ENCODE data around the gene ASPDH.

ASPDH gene

DNA sequence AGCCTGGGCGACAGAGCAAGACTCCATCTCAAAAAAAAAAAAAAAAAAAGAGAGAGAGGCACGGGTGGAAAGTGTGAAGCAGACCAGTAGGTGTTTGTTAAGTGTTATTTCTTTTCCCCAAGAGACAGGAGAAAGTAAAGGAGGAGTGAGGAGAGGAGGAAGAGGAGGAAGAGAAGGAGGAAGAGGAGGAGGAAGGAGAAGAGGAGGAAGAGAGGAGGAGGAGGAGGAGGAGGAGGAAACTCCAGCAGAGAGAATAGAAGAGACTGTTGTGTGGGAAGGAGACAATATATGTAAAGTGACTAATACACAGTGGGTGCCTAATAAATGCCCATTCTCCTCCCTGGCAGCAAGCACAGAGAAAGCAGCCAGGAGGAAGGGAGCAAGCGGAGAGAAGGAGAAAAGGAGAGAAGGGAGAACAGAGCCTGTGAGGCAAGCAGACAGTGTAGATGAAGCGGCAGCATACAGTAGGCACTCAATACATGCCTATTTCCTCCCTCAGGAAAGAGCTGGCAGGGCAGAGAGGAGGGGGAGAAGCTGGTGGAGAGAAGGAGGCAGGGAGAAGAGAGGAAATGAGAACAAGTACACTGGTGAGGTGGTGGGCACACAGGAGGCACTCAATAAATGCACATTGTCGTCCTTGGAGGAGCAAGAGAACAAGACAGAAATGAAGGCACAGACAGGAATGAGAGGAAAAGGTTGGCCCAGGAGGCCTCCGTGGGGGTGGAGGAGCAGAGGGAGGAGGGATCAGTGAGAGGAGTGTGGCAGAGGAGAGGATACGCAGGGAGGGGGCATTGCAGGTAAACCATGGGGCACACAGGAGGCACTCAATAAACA is 19.3 kb downstream of the ASPDH start:
- DNase-seq, result no peak

DNA sequence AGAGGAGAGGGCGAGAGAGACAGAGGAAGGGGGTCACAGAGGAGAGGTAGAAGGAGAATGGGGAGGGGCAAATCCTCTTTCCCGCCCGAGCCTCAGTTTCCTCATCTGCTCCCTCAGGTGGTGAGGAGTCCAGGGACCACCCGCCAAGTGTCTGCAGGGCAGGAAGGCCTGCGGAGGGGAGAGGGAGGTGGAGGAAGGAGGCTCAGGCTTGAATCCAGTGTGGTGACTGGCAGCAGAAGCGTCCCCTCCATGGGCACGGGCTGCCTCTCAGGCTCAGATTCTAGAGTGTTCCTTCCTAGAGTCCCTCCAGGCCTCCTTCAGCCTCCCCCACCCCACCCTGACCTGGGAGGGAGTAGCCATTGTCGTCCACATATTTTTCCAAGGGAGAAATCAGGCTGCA is 20.5 kb downstream of the ASPDH start:
- DNase-seq, result no peak

DNA sequence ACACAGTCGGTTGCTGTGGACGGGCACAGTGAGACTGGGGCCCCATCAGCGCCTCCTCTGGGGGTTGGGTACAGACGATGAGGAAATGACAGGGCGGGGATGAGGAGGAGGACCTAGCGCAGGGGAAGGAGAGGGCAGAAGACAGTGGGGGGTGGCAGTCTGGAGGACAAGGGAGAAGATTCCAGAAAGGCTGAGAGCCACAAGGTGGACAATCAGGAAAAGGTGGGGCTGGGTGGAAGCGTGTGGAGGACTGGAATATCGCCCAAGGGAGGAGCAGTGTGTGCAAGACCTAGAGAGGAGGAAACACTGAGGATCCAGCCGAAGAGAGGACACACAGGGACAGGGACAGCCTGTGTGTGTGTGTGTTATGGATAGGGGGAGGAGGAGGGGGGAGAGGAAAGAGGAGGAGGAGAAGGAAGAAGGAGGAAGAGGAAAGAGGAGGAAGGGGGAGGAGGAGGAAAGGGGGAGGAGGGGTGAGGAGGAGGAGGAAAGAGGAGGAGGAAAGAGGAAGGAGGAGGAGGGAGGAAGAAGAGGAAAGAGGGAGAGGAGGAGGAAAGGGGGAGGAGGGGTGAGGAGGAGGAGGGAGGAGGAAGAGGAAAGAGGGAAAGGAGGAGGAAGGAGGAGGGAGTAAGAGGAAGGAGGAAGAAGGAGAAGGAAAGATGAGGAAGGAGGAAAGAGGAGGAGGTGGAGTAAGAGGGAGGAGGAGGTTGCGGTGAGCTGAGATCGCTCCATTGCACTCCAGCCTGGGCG is 21.2 kb downstream of the ASPDH start:
- no peak for DNase-seq

DNA sequence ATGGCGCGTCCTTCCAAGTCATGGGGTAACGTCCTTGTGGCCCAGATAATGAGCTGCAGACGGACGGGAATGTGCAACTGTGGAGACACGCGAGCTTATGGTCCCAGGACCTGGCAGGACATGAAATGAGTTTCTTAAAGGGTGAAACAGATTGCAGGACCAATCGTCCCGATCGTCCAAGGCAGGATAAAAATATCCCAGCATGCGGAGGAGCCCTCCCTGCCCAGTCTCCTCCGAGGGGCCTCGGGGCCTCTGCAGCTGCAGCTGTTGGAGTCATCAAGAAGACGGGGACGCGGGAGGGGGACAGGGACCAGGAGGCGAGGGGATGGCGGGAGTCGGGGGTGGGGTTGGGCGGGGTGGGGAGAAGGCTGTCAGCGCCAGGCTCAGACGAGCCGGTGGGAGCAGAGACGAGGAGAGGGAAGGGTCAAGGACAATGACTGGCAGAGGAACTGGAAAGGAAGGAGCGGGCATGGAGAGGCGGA is 22.7 kb downstream of the ASPDH start:
- no peak for DNase-seq

DNA sequence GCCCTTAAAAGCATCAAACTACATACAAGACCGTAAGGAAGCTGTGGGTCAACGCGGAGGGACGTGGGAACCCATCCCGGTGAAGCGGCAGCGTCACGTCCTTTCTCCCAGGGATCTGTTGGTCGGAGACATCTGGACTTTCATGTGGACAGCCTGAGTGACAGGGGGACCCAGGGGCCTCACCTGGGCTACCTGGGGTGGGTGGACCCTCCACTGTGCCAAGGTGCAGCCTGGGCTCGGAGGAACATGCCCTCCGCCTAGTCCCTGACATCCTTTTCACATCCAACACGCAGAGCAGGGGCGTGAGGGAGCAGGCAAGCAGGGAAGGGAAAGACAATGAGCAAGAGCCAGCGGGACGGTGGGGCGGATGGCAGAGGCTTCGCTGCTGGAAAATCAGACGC is 23.3 kb downstream of the ASPDH start:
- DNase-seq, result no peak

DNA sequence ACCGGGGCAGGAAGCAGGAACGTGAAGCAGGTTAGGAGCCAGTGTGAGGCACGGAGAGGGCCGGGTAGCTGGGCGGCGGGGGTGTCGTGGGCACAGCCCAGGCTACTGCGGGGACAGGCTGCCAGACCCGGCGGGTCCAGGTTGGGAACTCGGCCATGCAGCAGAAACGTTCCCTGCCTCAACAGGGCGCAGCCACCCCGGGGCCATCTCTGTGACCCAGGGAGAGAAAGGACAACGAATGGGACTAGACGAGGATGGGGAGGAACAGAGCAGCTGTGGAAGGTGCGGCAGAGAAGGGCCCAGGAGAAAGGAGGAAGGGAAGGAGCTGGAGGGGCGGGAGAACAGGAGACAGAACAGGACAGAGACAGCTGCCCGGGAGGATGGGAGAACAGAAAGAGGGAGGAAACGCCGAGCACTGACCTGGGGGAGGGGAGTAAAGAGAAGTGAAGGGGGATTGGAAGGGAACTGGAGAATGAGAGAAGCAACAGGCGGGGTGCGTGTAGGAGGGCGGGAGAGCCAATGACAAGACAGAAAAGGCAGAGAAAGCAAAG is 24.2 kb downstream of the ASPDH start:
- no peak for DNase-seq

DNA sequence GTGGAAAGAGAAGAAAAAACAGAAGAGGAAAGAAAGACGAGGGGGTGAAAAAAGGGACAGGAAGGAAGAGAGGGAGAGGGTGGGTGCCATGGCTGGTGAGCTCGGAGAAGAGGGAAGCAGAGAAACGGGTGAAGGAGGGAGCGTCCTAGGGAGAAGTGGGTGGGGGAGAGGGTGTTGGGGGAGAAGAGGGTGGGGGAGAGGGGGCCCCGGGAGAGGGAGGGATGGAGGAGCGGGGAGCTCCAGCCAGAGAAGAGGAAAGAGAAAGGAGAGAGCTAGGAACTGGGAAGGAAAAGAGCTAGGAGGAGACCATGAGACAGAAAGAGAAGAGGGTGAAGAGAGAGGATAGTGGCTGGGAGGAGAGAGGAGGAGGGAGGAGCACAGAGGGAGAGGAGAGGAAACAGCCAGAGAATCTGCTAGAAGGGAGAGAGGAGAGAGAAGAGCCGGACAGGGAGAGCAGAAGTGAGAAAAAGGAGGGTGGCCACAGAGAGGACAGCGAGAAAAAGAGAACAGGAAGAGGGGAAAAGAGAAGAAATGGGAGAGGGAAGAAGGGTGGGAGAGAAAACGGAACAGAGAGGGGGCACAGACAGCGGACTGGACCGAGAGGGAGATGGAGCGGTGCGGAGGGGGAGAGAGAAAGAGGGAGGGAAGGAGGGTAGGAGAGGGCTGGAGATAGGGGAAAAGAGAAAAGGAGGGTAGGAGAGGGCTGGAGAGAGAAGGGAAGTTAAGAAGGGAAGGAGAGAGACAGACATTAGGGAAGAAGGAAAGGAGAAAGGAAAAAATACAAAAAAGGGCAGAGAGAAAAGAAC is 25.1 kb downstream of the ASPDH start:
- no peak for DNase-seq

DNA sequence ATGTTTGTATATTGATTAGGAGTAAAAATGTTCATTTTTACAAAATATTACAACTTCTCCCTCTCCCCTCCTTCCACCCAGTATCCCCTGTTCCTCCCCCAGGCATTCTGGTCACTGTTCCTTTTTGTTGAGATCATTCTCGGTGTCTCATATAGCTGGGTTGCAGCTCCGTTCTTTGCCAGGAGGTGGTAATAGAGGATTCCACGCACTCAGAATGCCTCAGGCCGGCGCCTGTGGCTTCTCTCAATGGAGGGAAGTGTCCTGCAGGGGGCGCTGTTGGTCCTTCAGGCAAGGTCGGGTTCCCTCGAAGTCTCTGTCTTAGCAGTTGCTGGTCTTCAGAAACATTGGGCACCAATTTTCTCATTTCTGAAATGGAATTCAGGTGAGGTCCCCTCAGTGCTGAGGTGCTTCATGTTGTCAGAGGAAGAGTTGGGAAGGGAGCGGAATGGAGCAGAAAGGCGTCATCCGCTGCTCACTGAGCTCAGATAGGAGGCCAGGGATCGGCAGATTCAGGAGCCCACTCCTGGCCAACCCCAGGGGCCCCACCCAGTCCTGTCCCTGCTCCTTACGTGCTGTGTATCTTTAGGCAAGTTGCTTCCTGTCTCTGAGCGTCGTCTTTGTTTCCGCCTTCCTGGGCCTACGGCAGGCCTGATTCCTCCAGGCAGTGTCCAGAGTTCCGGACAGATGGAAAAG is 26.7 kb downstream of the ASPDH start:
- no peak for DNase-seq

DNA sequence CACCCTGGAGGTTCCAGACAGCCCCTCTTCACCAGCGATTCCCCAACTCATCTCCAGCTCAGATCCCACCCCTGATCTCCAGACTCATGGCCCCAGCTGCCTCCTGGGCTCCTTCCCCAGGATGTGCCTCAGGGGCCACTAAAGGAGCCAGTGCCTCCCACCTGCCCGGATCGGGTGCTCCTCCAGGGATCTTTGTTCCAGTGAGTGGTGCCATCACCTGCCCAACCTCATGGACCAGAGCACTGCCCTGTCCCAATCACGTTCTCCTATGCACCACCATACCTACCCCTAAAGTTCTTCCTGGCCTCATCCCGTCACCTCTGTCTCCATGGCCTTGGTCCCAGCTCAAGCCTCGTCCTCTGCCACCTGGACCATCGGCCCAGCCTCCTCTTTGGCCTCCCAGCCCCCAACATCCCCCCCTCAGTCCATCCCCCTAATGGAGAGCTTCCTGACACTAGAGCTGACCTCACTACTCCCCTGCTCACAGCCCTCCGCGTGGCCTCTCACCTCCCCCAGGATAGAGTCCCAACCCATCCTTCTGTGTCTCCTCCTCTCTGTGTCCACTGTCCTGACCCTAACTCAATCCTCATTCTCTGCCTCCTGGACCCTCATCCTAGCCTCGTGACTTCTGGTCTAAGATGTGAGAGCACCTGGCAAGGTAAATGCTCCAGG is 28.3 kb downstream of the ASPDH start:
- no peak for DNase-seq

DNA sequence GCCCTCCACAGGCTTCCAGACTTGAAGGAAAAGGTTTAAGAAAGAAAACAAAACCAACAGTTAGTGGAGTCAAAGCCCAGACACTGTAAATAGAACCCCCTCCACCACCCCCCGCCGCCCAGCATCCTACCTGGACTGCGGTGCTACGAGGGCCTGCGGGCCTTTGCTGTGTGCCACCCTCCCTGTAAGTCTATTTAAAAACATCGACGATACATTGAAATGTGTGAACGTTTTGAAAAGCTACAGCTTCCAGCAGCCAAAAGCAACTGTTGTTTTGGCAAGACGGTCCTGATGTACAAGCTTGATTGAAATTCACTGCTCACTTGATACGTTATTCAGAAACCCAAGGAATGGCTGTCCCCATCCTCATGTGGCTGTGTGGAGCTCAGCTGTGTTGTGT is 30.8 kb downstream of the ASPDH start:
- DNase-seq, result no peak

DNA sequence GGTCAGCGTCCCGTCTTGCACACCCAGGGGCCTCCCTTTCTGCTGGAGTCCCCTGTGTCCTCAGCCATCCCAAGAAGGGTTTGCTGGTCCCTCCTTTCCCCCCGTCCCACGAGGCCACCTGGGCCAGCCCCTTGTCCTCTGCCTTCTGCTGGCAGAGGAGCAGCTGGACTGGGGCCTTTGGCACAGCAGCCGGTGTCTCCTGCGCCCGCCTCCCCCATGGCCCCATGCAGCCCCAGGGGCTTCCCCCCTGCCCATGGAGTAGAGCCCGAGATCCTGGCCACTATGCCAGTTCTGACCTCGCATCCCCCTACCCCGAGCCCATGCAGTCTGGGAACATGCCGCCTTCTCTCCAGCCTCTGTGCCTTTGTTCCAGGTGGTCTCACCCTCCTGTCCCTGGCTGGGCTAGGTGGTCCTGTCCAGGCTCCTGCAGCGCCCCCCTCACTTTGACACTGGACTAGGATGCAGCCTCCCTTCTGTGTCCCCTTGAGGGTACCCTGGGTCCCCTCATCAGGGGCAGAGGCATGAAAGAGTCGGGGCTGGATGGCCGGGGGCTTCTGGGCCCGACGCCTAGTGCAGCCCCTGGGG is 31.4 kb downstream of the ASPDH start:
- DNase-seq, result no peak

DNA sequence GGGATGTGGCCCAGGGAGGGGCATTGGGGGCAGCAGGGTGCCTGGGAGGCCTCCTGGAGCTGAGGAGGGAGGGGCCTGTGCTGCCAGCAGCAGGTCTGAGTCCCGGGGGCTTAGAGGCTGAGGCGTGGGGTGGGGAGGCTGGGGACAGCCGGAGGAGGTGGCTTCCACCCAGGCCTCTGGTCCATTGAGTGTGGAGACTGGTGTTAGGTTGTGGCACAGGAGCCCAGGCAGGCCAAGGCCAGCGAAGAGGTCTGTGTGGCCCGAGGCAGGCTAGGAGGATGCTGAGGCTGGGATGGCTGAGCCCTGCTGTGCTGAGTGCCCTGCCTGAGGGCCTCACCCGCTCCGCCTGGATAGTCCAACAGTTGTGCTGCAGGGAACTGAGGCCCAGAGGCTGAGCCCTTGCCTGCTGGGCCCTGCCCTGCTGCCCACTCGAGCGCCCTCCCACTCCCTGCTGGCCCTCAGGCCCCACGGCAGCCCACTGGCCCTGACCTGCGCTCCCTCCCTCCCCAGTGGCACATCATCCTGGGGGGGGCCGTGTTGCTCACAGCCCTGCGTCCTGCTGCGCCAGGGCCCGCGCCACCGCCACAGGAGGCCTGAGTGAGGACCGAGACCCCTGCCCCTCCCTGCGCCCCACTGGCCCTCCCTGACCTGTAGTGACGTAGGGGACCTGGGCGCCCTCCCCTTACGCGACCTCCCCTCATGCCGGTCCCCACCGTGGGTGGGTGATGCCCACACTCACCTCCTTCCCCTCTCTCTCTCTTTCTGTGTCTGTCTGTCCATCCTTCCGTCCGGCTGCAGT is 32.2 kb downstream of the ASPDH start:
- DNase-seq, result no peak

DNA sequence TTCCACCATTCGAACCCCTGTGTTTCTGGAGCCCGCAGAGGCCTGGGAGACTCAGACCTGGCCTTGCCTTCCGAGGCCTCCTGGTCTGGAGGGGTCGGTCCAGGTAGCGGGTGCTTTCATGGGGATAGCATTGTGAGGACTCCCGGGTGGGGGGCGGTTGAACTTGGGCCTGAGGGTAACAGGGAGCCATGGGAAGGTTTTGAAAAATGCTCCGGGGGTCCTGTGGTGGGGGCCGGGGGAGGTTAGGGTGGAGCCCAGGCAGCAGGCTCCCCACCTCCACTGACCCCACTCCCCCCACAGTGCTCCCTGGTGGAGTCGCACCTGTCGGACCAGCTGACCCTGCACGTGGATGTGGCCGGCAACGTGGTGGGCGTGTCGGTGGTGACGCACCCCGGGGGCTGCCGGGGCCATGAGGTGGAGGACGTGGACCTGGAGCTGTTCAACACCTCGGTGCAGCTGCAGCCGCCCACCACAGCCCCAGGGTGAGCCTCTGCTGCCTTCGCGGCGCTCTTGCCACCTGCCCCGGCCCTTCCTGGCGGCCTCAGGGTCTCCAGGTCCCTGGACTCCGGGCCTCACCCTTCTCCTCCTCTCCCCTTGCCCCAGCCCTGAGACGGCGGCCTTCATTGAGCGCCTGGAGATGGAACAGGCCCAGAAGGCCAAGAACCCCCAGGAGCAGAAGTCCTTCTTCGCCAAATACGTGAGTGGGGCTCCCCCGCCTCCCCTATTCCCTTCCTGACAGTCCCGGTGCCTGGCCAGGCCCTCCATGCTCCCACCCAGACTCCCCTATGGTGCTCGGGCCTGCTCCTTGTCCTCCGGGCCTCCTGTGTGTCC is 33.2 kb downstream of the ASPDH start:
- DNase-seq, result no peak

DNA sequence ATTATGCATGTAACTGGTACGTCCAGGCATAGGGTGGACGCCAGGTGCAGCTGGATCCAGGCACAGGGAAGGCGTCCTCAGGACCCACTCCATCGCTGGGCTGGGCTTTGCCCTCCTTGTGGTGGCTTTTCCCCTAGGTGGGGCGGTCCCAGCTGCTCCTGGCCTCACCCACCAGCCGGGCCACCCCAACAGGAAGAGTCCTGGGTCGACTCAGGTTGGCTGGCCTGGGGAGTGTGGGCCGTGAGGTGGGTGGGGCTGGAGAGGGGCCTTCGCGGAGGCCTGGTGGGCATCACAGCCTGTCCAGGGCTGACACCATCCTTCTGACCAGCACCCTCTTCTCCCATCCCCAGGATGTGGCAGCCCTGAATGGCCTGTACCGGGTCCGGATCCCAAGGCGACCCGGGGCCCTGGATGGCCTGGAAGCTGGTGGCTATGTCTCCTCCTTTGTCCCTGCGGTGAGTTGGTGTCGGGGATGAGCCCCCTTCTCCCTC is 33.9 kb downstream of the ASPDH start:
- no peak for DNase-seq

DNA sequence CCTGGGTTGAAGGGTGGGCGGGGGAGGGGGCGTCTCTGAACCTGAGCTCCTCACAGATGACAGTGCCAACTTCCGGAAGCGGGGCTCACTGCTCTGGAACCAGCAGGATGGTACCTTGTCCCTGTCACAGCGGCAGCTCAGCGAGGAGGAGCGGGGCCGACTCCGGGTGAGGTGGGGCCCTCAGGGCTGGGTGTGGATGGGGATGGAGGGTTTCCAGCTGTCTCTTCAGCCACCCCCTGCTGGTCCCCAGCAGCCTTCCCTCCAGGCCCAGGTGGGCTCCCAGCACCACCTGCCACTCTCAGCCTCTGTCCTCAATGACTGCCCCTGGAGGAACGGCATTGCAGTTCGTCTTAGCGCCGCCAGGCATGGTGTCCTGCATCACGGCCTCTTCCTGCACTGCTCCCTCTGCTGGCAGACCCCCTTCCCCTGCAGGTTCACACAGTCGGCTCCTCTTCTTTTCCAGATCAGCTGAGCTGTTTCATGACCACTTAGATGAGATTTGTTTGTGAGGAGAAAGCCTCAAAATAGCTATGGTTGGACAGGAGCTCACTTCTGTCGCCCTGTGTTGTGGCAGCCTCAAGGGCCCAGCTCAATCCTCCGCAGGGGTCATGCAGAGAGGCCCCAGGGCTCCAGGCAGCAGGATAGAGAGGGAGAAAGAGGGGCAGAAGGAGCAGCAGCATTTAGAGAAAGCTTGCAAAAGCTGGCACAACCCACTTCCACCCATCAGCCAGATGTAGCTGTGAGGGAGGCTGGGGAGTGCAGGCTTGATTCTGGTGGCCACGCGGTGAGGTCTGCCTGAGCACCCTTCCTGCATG is 34.6 kb downstream of the ASPDH start:
- DNase-seq, result no peak

DNA sequence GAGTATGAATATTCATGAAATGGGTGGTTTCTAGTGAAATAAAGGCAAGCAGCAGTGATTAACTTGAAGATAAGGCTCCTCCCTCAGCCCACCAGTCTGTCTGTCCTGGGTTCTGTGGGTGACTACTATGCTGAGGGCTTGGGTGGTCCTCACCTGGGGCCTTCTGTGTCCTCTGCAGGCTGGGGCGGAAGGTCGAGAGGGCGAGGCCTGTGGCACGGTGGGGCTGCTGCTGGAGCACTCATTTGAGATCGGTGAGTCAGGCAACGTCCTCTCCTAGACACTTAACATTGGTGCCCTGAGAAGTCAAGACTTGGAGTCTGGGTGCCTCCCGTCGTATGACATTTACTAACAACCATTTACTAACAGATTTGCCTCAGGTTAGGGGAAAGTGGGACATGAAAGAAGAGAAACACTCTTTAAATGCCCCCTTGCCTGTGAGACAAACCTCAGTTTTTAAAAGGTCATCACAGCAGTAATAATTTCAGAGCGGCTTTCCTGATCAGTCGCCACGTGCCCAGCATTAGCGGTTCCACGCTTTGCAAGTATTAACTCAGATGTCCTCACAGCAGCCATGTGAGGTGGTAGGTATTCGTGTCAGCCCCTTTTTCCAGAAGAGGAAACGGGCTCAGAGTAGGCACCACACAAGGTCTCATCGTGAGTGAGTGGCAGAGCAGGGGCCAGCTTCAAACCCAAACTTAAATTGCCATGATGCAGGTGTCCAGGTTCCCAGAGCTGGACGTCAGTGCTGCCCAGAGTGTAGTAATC is 35.8 kb downstream of the ASPDH start:
- no peak for DNase-seq

DNA sequence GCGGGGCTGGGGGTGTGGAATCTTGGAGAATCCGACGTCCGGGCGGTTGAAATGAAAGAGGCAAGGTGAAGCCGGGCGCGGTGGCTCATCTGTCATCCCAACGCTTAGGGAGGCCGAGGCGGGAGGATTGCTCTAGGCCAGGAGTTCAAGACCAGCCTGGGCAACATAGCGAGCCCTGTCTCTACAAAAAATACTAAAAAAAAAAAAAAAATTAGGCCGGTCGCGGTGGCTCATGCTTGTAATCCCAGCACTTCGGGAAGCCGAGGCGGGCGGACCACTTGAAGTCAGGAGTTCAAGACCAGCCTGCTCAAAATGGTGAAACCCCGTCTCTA is 36.8 kb downstream of the ASPDH start:
- no peak for DNase-seq
